GM12878 (cell line): ENCODE data around the gene IGFALS. TPM values are rescaled to one million over a fixed set of nuclear protein-coding genes. Genes with fewer than 3 reads are reported as not detected.

Experiments used
- ATAC-seq: fragments of 200-7000 bp; cut with Tn5 transposase; 3 replicates; pipeline ENCODE4 v1.9.1; 2020; ENCODE audit warnings: mild to moderate bottlenecking, moderate library complexity
- BruUV-seq: library from RNA; stranded (reverse); fragments of 400-500 nt; replicated peaks from 2 replicates; lab custom pipeline; 2021; lab: Mats Ljungman, UMichigan
- CTCF ChIA-PET: fragments of 300-600 bp; sonication (Branson Sonifier 250); formaldehyde crosslinking; extraction: SDS; loops from one replicate; lab custom pipeline; 2021; ENCODE audit warnings: inconsistent platforms; lab: Yijun Ruan, JAX
- POLR2A ChIA-PET: fragments of 350-600 bp; formaldehyde crosslinking; extraction: SDS; loops from one replicate; lab custom pipeline; 2021; ENCODE audit warnings: inconsistent platforms; lab: Charles Lee
- RAD21 ChIA-PET: fragments of 300-600 bp; sonication (Branson Sonifier 250); formaldehyde crosslinking; loops from one replicate; lab custom pipeline; 2023; ENCODE audit warnings: antibody characterized with exemption; ENCODE audit not compliant: unreplicated experiment; lab: Charles Lee
- SMC1A ChIA-PET: fragments of 300-600 bp; sonication (Branson Sonifier 250); formaldehyde crosslinking; loops from one replicate; lab custom pipeline; 2023; ENCODE audit not compliant: unreplicated experiment, uncharacterized antibody; lab: Charles Lee
- DNase-seq: peaks from one replicate; pipeline ENCODE4 v3.0.0-alpha.2; 2011; ENCODE audit warnings: low read depth, low spot score
- FAIRE-seq: peaks from 3 replicates; lab custom pipeline; 2011; peaks lifted over from hg19 to GRCh38; lab: Jason Lieb, UNC
- H2AFZ ChIP-seq: 2 replicates; pipeline ENCODE4 v1.6.0; 2011; ENCODE audit warnings: low read depth, low read length, control low read depth; ENCODE audit not compliant: control insufficient read depth
- H3K27ac ChIP-seq: 2 replicates; pipeline ENCODE4 v1.5.1; 2011; ENCODE audit warnings: control low read depth; ENCODE audit not compliant: control insufficient read depth, insufficient read depth
- H3K27me3 ChIP-seq, 2 experiments: replicated peaks in 1 of 2; 2 replicates each; pipeline versions ENCODE4 v1.6.0 to v1.6.1; 2011; ENCODE audit warnings: low read length in 1 of 2; ENCODE audit not compliant: control insufficient read depth in 2 of 2, insufficient read depth in 2 of 2
- H3K36me3 ChIP-seq, 2 experiments: 2 replicates each; pipeline ENCODE4 v1.5.1; 2011; ENCODE audit warnings: low read length in 1 of 2; ENCODE audit not compliant: control insufficient read depth in 2 of 2, insufficient read depth in 2 of 2
- H3K4me1 ChIP-seq: 2 replicates; pipeline ENCODE4 v1.6.1; 2011; ENCODE audit warnings: mild to moderate bottlenecking, low read length, moderate library complexity, mixed read lengths; ENCODE audit not compliant: control insufficient read depth, insufficient read depth
- H3K4me2 ChIP-seq: 2 replicates; pipeline ENCODE4 v1.6.0; 2011; ENCODE audit warnings: control low read depth; ENCODE audit not compliant: control insufficient read depth, insufficient read depth
- H3K4me3 ChIP-seq: fragments of 200-600 bp; sonication (generic); 2 replicates; pipeline ENCODE4 v1.5.1; 2016
- H3K79me2 ChIP-seq: 2 replicates; pipeline ENCODE4 v1.6.0; 2011; ENCODE audit warnings: low read length; ENCODE audit not compliant: control insufficient read depth, insufficient read depth
- H3K9ac ChIP-seq: 2 replicates; pipeline ENCODE4 v1.8.0; 2011; ENCODE audit warnings: low read length, control low read depth, mixed read lengths; ENCODE audit not compliant: control insufficient read depth, insufficient read depth
- H3K9me3 ChIP-seq: replicated peaks from 3 replicates; pipeline ENCODE4 v1.5.1; 2011; ENCODE audit warnings: mild to moderate bottlenecking, low read length; ENCODE audit not compliant: control insufficient read depth, insufficient read depth
- H4K20me1 ChIP-seq: 2 replicates; pipeline ENCODE4 v1.6.0; 2011; ENCODE audit not compliant: control insufficient read depth, insufficient read depth
- BHLHE40 ChIP-seq, 2 experiments: fragments of 450-650 bp in 1 of 2; IDR thresholded peaks; 2 replicates each; pipeline ENCODE4 v1.6.1; 2011 to 2017; ENCODE audit warnings: low read depth in 2 of 2, borderline replicate concordance in 1 of 2, improper control_type of control experiment in 1 of 2, low read length in 1 of 2, mild to moderate bottlenecking in 1 of 2
- CHD2 ChIP-seq: IDR thresholded peaks from 2 replicates; pipeline ENCODE4 v1.6.1; 2011; ENCODE audit warnings: low read depth, low read length, improper control_type of control experiment, borderline replicate concordance
- JUNB ChIP-seq: IDR thresholded peaks from 2 replicates; pipeline ENCODE4 v1.6.1; 2016; ENCODE audit warnings: antibody characterized with exemption, mild to moderate bottlenecking
- MAX ChIP-seq: IDR thresholded peaks from 2 replicates; pipeline ENCODE4 v1.6.1; 2012; ENCODE audit warnings: low read depth, low read length, improper control_type of control experiment
- PKNOX1 ChIP-seq: fragments of 450-650 bp; IDR thresholded peaks from 2 replicates; pipeline ENCODE4 v1.6.1; 2016; ENCODE audit warnings: mild to moderate bottlenecking
- POLR2AphosphoS2 ChIP-seq: IDR thresholded peaks from 2 replicates; pipeline ENCODE4 v1.6.1; 2011; ENCODE audit warnings: low read depth, mild to moderate bottlenecking, low read length, improper control_type of control experiment, moderate library complexity
- RBBP5 ChIP-seq: fragments of 200-600 bp; sonication (generic); conservative IDR thresholded peaks from 2 replicates; pipeline ENCODE4 v1.6.1; 2016
- WGBS: methylation state at CpG from one replicate; pipeline ENCODE4 v1.1.6; 2016; ENCODE audit warnings: low lambda C conversion rate; ENCODE audit not compliant: insufficient replicate concordance, insufficient coverage; ENCODE audit errors: missing lambda C conversion rate; 5-methylcytosine and 5-hydroxymethylcytosine counted together
- in situ Hi-C: fragments of 300-500 bp; cut with MboI; formaldehyde crosslinking; loops from 9 replicates; pipeline ENCODE4 v1.14.3; 2018; ENCODE audit warnings: mixed read lengths
- intact Hi-C: fragments of 100-400 bp; cut with micrococcal nuclease; formaldehyde crosslinking; loops from one replicate; pipeline ENCODE4 v1.14.2; 2022; ENCODE audit not compliant: unreplicated experiment
- polyA plus RNA-seq, 11 experiments: library from polyadenylated mRNA; depleted of rRNA in 4 of 11; unstranded in 6 of 11; stranded (reverse) in 5 of 11; fragments of >200 nt; fragmentation: Nextera tagmentation in 4 of 11; fragmentation: Illumina TruSeq in 1 of 11; extraction: Ambion mirVana in 4 of 11; extraction: Trizol in 1 of 11; gene quantifications; 1 replicate in 1 of 11; 2 replicates in 10 of 11; pipeline versions ENCODE4 v1.2.1 to v1.2.3, GENCODE V29; 2011 to 2016; ENCODE audit warnings: inconsistent platforms in 2 of 11, missing spikeins in 2 of 11, low read depth in 1 of 11
- total RNA-seq, 4 experiments: library from RNA; depleted of rRNA in 3 of 4; stranded (reverse); fragments of >200 nt in 3 of 4; fragmentation: Illumina TruSeq in 1 of 4; extraction: Trizol in 1 of 4; gene quantifications; 2 replicates each; pipeline versions ENCODE4 v1.2.1 to v1.2.3, GENCODE V29; 2013 to 2021
- TF ChIP-seq, protein P1 (sequence below): IDR thresholded peaks from 2 replicates; pipeline ENCODE4 v1.6.1; 2011; ENCODE audit warnings: borderline replicate concordance, low read depth, mild to moderate bottlenecking, moderate library complexity, mixed read lengths, low read length; ENCODE audit not compliant: insufficient read depth; ENCODE audit errors: extremely low read length
- TF ChIP-seq, protein P2 (sequence below): IDR thresholded peaks from 2 replicates; pipeline ENCODE4 v1.6.1; 2012; ENCODE audit warnings: improper control_type of control experiment, low read depth, low read length; ENCODE audit not compliant: insufficient replicate concordance
- TF ChIP-seq, protein P3 (sequence below): IDR thresholded peaks from 2 replicates; pipeline ENCODE4 v1.6.1; 2012; ENCODE audit warnings: low read depth, low read length, improper control_type of control experiment

IGFALS gene
- total and polyA plus RNA-seq, 10 of the 15 experiments (the other 5 are each of a cell fraction or from before 2014, with no cell fraction given): 0.04 to 0.11 TPM; not detected in 8

DNA sequence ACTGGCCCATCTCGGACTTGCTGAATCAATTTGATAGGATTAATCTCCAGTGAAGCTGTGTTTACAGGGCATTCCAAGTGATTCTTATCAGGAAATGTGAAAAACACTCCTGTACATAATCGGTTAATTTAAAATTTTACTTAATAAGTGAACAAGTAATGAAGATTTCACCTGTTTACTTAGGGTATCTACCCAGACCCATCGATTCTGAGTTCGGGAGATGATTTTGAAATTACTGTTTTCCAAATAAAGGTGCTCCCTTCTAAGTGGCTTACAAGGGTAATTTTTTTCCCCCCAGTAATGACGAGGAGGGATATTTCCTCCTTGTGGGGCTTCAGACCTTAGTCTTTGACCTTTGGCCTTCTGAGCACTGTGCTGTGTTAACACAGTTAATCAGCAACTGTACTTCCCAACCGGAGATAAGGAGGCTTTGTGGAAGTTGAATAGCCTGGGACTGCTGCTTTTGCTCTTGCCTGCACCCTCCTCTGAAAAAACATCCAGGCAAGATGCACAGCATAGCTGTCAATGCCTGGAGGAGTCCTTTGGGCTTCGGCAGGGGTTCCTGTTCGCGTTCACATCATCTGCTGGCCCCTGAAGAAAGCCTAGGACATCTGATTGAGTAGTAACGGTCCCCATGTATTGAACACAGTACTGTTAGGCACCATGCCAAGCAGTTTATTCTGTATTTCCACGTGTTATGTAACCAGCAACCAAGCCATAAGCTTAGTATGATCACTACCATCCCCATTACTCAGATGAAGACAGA is 35.3 kb upstream of the IGFALS start:
- intact Hi-C loops: no loop called here
- no peak for DNase-seq

More for the DNA sequence above, 35.3 kb upstream of the IGFALS start:
- FAIRE-seq (no peak), ATAC-seq (no peak)
- ChIA-PET RAD21 (no interaction called here), POLR2A (interaction anchor here (2.4 kb wide), 1 partner anchor 46 kb away, joined by 8 read pairs; the partner anchor contains the start of genes NUBP2 and SPSB3), SMC1A (no interaction called here), CTCF (no interaction called here)
- in situ Hi-C loops: no loop called here
- peaks cover 17% of the 10 kb centered on the region for H3K79me2 ChIP-seq
- H3K9me3 ChIP-seq: no peaks in the 10 kb centered on the region
- peak overlapping the region; percentile 39 for H3K4me2 ChIP-seq
- WGBS: 55% methylated on average over 11 of the region's 11 CpGs
- H3K4me1 ChIP-seq: peaks cover 4% of the 10 kb centered on the region; the same call in 1 of the 2 replicates
- no peak overlapping the region for H3K27ac ChIP-seq
- H3K9ac ChIP-seq: no peak overlapping the region
- H3K27me3 ChIP-seq: no peaks in the 10 kb centered on the region
- peak overlapping the region; percentile 20; the same call in 1 of the 2 replicates for H3K4me3 ChIP-seq
- no peak for TF ChIP-seq PKNOX1
- TF ChIP-seq, protein P1, sequence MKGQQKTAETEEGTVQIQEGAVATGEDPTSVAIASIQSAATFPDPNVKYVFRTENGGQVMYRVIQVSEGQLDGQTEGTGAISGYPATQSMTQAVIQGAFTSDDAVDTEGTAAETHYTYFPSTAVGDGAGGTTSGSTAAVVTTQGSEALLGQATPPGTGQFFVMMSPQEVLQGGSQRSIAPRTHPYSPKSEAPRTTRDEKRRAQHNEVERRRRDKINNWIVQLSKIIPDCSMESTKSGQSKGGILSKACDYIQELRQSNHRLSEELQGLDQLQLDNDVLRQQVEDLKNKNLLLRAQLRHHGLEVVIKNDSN: no peak
- no peak for TF ChIP-seq RBBP5
- no peak for TF ChIP-seq POLR2AphosphoS2
- TF ChIP-seq BHLHE40 (IDR thresholded peaks at IDR 0.05; ENCODE audit: borderline replicate concordance in 1 of 2, low read depth in 2 of 2, low read length in 1 of 2): no peak
- no peak for TF ChIP-seq JUNB
- no peak for TF ChIP-seq MAX
- TF ChIP-seq, protein P2, sequence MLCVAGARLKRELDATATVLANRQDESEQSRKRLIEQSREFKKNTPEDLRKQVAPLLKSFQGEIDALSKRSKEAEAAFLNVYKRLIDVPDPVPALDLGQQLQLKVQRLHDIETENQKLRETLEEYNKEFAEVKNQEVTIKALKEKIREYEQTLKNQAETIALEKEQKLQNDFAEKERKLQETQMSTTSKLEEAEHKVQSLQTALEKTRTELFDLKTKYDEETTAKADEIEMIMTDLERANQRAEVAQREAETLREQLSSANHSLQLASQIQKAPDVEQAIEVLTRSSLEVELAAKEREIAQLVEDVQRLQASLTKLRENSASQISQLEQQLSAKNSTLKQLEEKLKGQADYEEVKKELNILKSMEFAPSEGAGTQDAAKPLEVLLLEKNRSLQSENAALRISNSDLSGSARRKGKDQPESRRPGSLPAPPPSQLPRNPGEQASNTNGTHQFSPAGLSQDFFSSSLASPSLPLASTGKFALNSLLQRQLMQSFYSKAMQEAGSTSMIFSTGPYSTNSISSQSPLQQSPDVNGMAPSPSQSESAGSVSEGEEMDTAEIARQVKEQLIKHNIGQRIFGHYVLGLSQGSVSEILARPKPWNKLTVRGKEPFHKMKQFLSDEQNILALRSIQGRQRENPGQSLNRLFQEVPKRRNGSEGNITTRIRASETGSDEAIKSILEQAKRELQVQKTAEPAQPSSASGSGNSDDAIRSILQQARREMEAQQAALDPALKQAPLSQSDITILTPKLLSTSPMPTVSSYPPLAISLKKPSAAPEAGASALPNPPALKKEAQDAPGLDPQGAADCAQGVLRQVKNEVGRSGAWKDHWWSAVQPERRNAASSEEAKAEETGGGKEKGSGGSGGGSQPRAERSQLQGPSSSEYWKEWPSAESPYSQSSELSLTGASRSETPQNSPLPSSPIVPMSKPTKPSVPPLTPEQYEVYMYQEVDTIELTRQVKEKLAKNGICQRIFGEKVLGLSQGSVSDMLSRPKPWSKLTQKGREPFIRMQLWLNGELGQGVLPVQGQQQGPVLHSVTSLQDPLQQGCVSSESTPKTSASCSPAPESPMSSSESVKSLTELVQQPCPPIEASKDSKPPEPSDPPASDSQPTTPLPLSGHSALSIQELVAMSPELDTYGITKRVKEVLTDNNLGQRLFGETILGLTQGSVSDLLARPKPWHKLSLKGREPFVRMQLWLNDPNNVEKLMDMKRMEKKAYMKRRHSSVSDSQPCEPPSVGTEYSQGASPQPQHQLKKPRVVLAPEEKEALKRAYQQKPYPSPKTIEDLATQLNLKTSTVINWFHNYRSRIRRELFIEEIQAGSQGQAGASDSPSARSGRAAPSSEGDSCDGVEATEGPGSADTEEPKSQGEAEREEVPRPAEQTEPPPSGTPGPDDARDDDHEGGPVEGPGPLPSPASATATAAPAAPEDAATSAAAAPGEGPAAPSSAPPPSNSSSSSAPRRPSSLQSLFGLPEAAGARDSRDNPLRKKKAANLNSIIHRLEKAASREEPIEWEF: no peak
- no peak for TF ChIP-seq CHD2
- TF ChIP-seq, protein P3, sequence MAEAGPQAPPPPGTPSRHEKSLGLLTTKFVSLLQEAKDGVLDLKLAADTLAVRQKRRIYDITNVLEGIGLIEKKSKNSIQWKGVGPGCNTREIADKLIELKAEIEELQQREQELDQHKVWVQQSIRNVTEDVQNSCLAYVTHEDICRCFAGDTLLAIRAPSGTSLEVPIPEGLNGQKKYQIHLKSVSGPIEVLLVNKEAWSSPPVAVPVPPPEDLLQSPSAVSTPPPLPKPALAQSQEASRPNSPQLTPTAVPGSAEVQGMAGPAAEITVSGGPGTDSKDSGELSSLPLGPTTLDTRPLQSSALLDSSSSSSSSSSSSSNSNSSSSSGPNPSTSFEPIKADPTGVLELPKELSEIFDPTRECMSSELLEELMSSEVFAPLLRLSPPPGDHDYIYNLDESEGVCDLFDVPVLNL: no peak
- H2AFZ ChIP-seq: no peak overlapping the region
- BruUV-seq: no TSS peak
- H3K36me3 ChIP-seq: no peaks in the 10 kb centered on the region
- H4K20me1 ChIP-seq: no peaks in the 10 kb centered on the region
